Gastroesophageal sphincter (tissue), 3 donors: Measurements from ENCODE around the gene TBCD.

Experiments
- POLR2A ChIP-seq, 2 donors: fragments of 450-650 bp; IDR thresholded peaks; one replicate each; pipeline ENCODE4 v1.6.1; 2017; ENCODE audit warnings: antibody characterized with exemption in 2 of 2, mild to moderate bottlenecking in 2 of 2, moderate library complexity in 1 of 2
- POLR2AphosphoS5 ChIP-seq: sonication (generic); formaldehyde crosslinking; IDR thresholded peaks from one replicate; pipeline ENCODE4 v1.6.1; 2017; ENCODE audit warnings: antibody characterized with exemption
- TF ChIP-seq, protein P1 (sequence below), 4 experiments: fragments of 200-600 bp in 2 of 4; fragments of 450-650 bp in 2 of 4; sonication (generic) in 1 of 4; IDR thresholded peaks; one replicate each; pipeline ENCODE4 v1.5.1; 2017 to 2019; ENCODE audit warnings: antibody characterized with exemption in 4 of 4, mild to moderate bottlenecking in 2 of 4, moderate library complexity in 2 of 4

DNA sequence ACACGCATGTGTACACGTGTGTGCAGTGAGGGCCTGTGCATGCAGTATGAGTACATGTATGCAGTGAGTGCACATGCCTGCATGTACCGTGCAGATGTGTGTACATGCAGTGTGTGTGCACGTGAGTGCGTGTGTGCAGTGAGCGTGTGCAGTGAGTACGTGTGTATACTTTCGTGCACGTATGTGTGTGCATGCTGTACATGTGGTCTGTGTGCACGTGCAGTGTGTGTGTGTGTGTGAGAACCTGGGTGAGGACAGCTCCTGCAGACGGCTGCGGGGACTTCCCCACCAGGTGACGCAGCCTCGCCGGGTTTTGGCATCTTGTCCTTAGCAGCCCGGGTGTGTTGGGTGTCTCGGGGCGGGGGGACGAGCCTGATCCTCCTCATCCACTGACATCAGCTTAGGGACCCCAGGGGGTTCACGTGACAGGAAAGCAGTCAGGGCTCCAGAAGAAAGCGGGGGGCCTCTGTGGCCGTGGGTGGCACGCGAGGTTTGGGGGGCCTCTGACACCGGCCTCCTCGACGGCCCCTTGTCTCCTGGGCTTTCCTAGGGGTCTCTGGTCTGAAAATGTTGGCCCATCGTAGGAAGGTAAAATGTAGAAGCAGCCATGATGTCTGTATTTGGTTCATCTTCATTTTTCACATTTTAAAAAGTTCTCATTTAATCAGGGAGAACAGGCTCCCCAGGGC is 207.5 kb downstream of the TBCD start:
- TF ChIP-seq POLR2A (IDR thresholded peaks at IDR 0.05) (no peak), POLR2AphosphoS5 (no peak)
- TF ChIP-seq, protein P1, sequence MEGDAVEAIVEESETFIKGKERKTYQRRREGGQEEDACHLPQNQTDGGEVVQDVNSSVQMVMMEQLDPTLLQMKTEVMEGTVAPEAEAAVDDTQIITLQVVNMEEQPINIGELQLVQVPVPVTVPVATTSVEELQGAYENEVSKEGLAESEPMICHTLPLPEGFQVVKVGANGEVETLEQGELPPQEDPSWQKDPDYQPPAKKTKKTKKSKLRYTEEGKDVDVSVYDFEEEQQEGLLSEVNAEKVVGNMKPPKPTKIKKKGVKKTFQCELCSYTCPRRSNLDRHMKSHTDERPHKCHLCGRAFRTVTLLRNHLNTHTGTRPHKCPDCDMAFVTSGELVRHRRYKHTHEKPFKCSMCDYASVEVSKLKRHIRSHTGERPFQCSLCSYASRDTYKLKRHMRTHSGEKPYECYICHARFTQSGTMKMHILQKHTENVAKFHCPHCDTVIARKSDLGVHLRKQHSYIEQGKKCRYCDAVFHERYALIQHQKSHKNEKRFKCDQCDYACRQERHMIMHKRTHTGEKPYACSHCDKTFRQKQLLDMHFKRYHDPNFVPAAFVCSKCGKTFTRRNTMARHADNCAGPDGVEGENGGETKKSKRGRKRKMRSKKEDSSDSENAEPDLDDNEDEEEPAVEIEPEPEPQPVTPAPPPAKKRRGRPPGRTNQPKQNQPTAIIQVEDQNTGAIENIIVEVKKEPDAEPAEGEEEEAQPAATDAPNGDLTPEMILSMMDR (IDR thresholded peaks at IDR 0.05), result no peak
